SH-SY5Y (cell line): Measurements from ENCODE around the gene ZNF302.

Experiments
- GATA2 ChIP-seq: IDR thresholded peaks from 2 replicates; pipeline ENCODE4 v1.6.1; 2011; ENCODE audit warnings: mild to moderate bottlenecking, low read depth, low read length
- GATA3 ChIP-seq: IDR thresholded peaks from 2 replicates; pipeline ENCODE4 v1.6.1; 2011; ENCODE audit warnings: low read depth, mild to moderate bottlenecking, low read length, moderate library complexity

GRCh38 chr19:34687348-34687747 is 9.9 kb downstream of the ZNF302 start:
- TF ChIP-seq GATA2 (no peak), GATA3 (no peak)
